Measurements from ENCODE around the gene SLC27A3. TPM values are rescaled to one million over a fixed set of nuclear protein-coding genes. Genes with fewer than 3 reads are reported as not detected.
A peak's percentile ranks its signal among the peaks of the same experiment; 100 is the strongest.

Gene SLC27A3
- total RNA-seq, 1 experiment from 2014 or later: 38.9 TPM

DNA sequence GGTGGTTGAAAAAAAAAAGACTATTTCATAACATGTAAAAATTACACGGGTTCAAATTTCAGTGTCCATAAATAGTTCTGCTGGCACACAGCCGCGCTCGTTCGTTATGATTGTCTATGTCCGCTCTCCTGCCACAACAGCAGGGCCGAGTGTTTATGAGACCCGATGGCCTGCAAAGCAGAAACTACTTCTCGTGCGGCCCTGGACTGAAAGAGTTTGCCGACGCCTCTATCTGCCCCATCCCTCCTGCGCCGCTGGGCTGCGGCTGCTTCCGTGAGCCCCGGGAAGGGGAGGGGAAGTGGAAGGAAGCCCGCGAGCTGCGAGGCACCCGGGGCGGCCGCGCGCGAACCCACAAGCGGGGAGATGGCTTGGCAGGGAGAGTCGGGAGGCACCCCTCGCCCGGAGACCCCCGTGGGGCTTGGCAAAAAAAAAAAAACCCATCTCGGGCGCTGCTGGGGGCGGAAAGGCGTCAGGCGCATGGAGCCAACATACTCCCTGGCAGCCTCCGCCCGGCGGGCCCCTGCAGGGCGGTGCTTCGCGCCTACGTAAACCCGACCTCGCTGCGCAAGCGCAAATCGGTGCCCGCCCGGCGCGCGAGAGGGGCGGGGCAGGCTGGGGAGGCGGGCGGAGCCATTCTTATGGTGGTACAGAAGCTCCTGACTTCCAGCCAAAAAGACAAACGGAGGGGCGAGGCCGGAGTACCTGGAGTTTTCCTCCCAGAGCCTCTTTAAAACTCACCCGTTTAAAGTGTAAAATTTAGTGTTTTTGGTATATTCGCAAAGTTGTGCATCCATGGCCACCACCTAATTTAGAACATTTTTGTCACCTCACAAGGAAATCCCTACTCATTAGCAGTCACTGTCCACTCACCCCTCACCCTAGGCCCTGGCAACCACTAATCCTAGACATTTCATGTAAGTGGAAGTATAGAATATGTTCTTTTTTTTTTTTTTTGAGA is 8.3 kb downstream of the SLC27A3 start (continued):
- TF ChIP-seq, protein P1, sequence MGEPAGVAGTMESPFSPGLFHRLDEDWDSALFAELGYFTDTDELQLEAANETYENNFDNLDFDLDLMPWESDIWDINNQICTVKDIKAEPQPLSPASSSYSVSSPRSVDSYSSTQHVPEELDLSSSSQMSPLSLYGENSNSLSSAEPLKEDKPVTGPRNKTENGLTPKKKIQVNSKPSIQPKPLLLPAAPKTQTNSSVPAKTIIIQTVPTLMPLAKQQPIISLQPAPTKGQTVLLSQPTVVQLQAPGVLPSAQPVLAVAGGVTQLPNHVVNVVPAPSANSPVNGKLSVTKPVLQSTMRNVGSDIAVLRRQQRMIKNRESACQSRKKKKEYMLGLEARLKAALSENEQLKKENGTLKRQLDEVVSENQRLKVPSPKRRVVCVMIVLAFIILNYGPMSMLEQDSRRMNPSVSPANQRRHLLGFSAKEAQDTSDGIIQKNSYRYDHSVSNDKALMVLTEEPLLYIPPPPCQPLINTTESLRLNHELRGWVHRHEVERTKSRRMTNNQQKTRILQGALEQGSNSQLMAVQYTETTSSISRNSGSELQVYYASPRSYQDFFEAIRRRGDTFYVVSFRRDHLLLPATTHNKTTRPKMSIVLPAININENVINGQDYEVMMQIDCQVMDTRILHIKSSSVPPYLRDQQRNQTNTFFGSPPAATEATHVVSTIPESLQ (CRISPR knock-in tag; IDR thresholded peaks at IDR 0.05): no peak
- TF ChIP-seq SP1 (CRISPR knock-in tag; conservative IDR thresholded peaks at IDR 0.05) (0 out of 2 replicates have a peak, but pooled peaks have one; percentile 34), IRF2 (CRISPR knock-in tag; IDR thresholded peaks at IDR 0.05; ENCODE audit: borderline replicate concordance, low read depth) (no peak), NFYB (CRISPR knock-in tag; conservative IDR thresholded peaks at IDR 0.05; ENCODE audit: low read depth) (no peak), GRHL2 (CRISPR knock-in tag; IDR thresholded peaks at IDR 0.05; ENCODE audit: insufficient replicate concordance, severe bottlenecking) (no peak), ZNF423 (CRISPR knock-in tag; IDR thresholded peaks at IDR 0.05) (no peak), AFF4 (CRISPR knock-in tag; IDR thresholded peaks at IDR 0.05; ENCODE audit: borderline replicate concordance) (no peak), CBFB (CRISPR knock-in tag; IDR thresholded peaks at IDR 0.05; ENCODE audit: low read depth) (no peak), STAT6 (CRISPR knock-in tag; conservative IDR thresholded peaks at IDR 0.05; ENCODE audit: low read depth) (no peak), CREB1 (CRISPR knock-in tag; IDR thresholded peaks at IDR 0.05) (no peak), SMAD3 (CRISPR knock-in tag; IDR thresholded peaks at IDR 0.05; ENCODE audit: borderline replicate concordance) (peak; percentile 29; the same call in 1 of the 2 replicates), ZNF232 (CRISPR knock-in tag; IDR thresholded peaks at IDR 0.05) (0 out of 2 replicates have a peak, but pooled peaks have one; percentile 21), ZNF671 (CRISPR knock-in tag; IDR thresholded peaks at IDR 0.05) (no peak), ETV6 (CRISPR knock-in tag; IDR thresholded peaks at IDR 0.05) (peak; percentile 64; the same call in 1 of the 2 replicates), GABPB1 (CRISPR knock-in tag; IDR thresholded peaks at IDR 0.05) (0 out of 2 replicates have a peak, but pooled peaks have one; percentile 49), E2F5 (CRISPR knock-in tag; IDR thresholded peaks at IDR 0.05) (peak; percentile 62; the same call in 1 of the 2 replicates), EMX1 (CRISPR knock-in tag; IDR thresholded peaks at IDR 0.05) (no peak), NR2C2 (CRISPR knock-in tag; IDR thresholded peaks at IDR 0.05) (no peak)
